GM23248 (cell line): Measurements from ENCODE around the gene ATP5F1E.

Experiments used
- EZH2 ChIP-seq: fragments of 200-600 bp; sonication (generic); IDR thresholded peaks from 2 replicates; pipeline ENCODE4 v1.6.1; 2018; ENCODE audit warnings: antibody characterized with exemption, mild to moderate bottlenecking; ENCODE audit not compliant: insufficient read depth, poor library complexity, severe bottlenecking
- EZH2phosphoT487 ChIP-seq: fragments of 200-600 bp; sonication (generic); IDR thresholded peaks from 2 replicates; pipeline ENCODE4 v1.6.1; 2018; ENCODE audit warnings: antibody characterized with exemption, moderate library complexity, mild to moderate bottlenecking, low read depth; ENCODE audit not compliant: insufficient read depth

GRCh38 chr20:59044295-59044694 is 12.2 kb upstream of the ATP5F1E start:
- no peak for TF ChIP-seq EZH2phosphoT487
- TF ChIP-seq EZH2 = no peak
